Transverse colon (tissue), 3 donors: ENCODE measurements around the gene RHOF.

Experiments used
- POLR2A ChIP-seq: fragments of 450-650 bp; IDR thresholded peaks from one replicate; pipeline ENCODE4 v1.6.1; 2016; ENCODE audit warnings: antibody characterized with exemption, mild to moderate bottlenecking, moderate library complexity
- TF ChIP-seq, protein P1 (sequence below), 5 experiments: fragments of 200-600 bp in 3 of 5; fragments of 450-650 bp in 2 of 5; sonication (generic) in 3 of 5; IDR thresholded peaks; 1 replicate in 2 of 5; 2 replicates in 3 of 5; pipeline ENCODE4 v1.5.1; 2016 to 2017; ENCODE audit warnings: antibody characterized with exemption in 5 of 5, inconsistent platforms in 3 of 5, mild to moderate bottlenecking in 2 of 5, moderate library complexity in 1 of 5

DNA sequence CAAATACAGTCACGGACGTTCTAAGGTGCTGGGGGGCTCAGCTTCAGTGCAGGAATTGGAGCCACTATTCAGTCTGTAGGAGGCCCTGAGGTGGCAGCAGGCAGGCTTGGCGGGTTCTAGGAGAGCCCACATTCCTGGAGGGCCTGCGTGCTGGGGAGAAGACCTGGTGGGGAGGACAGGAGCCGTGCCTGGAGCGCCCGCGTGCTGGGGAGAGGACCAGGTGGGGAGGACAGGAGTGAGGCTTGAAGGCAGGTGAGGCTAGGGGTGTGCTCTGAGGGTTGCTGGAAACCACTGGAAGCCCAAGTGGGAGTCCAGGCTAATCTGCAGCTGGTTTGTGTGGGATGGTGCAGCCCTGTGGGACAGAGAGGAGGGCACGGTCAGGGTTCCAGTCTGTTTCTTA is 23.1 kb downstream of the RHOF start:
- TF ChIP-seq, protein P1, sequence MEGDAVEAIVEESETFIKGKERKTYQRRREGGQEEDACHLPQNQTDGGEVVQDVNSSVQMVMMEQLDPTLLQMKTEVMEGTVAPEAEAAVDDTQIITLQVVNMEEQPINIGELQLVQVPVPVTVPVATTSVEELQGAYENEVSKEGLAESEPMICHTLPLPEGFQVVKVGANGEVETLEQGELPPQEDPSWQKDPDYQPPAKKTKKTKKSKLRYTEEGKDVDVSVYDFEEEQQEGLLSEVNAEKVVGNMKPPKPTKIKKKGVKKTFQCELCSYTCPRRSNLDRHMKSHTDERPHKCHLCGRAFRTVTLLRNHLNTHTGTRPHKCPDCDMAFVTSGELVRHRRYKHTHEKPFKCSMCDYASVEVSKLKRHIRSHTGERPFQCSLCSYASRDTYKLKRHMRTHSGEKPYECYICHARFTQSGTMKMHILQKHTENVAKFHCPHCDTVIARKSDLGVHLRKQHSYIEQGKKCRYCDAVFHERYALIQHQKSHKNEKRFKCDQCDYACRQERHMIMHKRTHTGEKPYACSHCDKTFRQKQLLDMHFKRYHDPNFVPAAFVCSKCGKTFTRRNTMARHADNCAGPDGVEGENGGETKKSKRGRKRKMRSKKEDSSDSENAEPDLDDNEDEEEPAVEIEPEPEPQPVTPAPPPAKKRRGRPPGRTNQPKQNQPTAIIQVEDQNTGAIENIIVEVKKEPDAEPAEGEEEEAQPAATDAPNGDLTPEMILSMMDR (IDR thresholded peaks at IDR 0.05) = no peak
- no peak for TF ChIP-seq POLR2A
